GM18870 (cell line): ENCODE measurements around the gene R3HDM4.

Source experiments
- ATAC-seq: cut with Tn5 transposase; IDR thresholded peaks from one replicate; pipeline ENCODE4 v1.9.1; 2021; ENCODE audit warnings: moderate library complexity; ENCODE audit not compliant: unreplicated experiment

The R3HDM4 gene

DNA sequence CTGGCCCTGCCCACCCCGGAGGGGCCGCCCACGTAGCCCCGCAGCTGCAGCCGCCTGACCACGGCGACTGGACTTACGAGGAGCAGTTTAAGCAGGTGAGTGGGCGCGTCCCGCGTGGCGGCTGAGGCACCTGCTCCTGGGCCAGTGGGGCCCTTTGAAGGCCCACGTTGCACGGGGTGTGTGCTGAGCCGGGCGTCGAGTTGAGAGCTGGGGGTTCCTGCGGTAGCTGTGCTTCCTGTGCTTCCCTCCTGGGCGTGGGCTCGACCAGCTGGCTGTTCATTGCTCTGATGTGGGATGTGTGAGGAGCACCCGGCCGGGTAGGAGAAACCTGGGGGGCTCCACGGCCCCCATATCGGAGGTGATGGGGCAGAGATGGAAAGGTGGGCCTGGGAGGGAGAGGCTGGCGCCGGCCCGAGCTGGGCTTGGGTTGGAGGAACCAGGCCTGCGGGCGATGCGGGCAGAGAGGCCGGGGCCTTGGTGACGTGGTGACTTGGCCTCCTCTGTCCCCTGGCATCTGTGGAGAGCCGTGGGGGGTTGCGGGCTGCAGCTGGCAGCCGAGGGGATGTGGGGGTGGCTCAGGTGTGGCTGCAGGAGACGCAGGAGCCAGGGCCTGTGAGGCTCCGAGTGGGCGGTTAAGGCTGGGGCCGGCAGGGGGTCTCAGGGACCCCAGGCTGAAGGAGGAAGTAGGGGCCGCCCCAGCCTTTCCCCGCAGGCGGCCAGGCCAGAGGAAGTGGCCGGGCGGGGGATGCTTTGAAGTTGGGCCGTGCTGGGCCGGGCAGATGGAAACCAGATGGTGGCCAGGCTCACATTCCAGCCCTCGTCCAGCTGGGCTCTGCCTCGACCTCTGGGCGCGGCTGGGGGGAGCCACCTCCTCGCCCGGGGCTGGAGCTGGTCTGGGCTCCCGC, 19.9 kb upstream of the R3HDM4 start:
- no peak for ATAC-seq

DNA sequence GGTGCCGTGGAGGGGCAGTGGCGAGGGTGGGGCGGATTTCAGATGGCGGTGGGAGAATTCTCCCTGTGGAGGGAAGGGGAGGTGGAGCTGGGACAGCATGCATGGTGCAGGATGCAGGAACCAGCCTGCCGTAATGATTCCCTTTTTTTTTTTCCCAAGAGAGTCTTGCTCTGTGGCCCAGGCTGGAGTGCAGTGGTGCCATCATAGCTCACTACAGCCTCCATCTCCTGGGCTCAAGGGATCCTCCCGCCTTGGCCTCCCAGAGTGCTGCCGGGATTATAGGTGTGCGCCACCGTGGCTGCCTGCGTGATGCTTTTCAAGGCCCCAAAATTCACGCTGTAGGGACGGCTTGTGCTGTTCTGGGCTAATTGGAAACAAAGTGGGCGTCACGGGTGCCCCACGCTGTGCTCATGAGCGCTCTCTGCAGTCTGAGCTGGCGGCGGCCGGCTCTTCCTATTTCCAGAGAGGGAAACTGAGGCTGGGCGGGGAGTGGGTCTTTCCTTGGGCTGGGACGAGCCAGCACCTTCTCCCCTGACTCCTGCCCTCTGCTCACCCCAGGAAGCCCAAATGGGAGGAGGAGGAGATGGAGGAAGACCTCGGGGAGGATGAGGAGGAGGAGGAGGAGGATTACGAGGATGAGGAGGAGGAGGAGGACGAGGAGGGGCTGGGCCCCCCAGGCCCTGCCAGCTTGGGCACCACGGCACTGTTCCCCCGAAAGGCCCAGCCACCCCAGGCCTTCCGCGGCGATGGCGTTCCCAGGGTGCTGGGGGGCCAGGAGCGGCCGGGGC, 19.0 kb upstream of the R3HDM4 start:
- no peak for ATAC-seq

DNA sequence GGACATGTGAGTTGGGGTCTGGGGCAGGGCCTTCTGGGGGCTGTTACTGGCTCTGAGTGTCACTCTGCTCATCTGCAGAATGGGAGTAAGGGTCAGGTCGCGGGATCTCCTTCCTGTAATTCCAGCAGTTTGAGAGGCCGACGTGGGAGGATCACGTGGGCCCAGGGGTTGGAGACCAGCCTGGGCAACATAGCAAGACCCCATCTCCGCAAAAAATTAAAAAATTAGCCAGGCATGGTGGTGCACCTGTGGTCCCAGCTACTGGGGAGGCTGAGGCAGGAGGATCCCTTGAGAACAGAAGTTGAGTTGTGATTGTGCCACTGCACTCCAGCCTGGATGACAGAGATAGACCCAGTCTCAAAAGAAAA, 16.9 kb upstream of the R3HDM4 start:
- no peak for ATAC-seq

DNA sequence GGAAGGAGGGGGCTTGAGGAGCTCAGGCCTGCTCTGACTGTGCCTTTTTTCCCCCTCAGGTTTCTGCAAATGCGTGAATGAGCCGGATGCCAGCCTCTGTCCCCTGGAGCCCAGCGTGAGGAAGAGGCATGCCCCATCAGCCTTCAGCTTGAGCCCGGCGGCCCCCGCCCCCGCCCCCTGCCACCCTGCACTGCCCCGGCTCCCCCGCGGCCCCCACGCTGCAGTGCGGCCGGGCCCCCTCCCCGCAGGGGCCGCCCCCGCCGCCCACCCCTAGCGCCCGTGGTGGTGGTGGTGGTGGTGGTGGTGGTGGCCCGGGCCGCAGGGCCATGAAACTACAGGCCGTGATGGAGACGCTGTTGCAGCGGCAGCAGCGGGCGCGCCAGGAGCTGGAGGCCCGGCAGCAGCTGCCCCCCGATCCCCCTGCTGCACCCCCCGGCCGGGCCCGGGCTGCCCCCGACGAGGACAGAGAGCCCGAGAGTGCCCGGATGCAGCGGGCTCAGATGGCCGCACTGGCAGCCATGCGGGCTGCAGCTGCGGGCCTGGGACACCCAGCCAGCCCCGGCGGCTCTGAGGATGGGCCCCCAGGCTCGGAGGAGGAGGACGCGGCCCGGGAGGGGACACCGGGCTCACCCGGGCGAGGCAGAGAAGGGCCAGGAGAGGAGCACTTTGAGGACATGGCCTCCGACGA, 16.3 kb upstream of the R3HDM4 start:
- ATAC-seq, result no peak

DNA sequence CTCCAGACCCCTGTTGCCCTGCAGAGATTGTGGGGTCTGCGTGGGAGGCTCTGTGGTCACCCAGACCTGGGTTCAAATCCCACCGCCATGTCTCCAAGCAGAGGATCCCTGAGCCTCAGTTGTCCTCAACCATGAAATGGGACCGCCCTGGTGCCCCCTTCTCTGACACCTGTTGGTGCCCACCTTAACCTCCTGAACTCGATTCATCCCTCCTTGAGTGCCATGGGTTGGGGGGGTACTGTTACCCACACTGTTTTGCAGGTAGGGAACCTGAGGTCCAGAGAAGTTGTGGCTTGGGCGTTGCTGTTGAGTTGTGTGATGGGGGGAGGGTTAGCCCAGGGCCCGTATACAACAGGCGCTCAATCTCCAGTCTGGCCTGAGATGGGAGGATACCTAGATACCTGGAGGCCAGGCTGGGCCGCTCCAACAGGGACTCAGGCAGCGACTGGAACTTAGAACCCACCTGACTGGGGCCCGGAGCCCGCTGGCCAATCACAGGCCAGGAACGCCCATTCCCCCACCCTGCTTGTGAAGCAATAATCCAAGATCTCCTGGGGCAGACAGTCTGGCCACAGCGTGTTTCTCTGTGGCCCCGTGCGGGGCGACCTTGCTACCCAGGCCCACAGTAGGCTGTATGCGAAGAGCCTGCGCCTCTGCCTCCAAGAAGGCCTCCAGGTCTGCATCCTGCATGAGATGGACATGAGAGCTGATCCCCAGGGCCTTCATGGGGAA, 15.6 kb upstream of the R3HDM4 start:
- ATAC-seq, result no peak

DNA sequence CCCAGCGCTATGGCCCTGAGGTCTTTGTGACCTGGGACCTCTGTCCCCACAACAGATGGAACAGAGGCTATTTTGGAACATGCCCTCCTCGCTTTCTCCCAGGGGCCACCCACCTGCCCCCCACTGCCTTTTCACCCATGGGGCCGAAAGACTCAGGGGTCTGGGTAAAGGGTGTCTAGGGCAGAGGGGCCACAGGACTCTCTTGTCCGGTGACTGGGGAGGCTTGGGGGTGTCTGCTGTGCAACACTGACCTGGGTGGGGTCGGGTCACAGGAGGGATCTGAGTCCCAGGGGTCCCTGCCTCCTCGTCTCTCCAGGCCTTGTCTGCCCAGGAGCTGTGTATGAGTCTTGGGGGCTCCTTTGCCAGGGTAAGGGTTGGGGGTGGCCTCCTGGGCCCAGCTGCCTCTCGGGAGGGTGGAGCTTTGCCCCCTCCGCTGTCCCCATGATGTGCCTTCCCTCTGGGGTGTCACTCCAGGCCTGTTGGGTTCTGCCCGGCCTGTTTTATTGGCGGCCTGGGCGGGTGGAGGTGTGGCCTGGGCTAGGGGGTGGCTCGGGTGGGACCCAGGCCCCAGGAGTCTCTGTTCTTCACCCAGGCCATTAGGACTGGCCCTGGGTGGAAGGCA, 14.9 kb upstream of the R3HDM4 start:
- no peak for ATAC-seq

DNA sequence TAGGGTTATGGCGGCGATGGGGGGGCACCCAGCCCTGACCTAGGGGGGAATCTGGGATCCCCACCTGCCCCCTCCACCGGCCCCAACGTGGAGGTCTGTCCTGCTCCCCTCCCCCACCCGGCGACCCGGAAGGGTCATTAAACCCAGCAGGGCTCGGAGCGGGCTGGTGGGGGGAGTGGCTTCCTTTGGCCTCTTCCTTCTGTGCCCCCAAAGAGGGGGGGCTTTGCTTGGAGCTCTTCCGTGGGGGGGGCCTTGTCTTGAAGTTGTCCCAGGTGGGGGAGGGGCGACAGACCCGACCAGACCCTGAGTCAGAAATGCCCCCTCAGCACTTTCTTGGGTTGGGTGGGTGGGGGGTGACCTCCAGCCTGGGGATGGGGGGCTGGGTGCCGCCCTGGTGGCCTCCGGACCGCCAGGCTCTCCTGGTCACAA, 14.3 kb upstream of the R3HDM4 start:
- ATAC-seq, result no peak

DNA sequence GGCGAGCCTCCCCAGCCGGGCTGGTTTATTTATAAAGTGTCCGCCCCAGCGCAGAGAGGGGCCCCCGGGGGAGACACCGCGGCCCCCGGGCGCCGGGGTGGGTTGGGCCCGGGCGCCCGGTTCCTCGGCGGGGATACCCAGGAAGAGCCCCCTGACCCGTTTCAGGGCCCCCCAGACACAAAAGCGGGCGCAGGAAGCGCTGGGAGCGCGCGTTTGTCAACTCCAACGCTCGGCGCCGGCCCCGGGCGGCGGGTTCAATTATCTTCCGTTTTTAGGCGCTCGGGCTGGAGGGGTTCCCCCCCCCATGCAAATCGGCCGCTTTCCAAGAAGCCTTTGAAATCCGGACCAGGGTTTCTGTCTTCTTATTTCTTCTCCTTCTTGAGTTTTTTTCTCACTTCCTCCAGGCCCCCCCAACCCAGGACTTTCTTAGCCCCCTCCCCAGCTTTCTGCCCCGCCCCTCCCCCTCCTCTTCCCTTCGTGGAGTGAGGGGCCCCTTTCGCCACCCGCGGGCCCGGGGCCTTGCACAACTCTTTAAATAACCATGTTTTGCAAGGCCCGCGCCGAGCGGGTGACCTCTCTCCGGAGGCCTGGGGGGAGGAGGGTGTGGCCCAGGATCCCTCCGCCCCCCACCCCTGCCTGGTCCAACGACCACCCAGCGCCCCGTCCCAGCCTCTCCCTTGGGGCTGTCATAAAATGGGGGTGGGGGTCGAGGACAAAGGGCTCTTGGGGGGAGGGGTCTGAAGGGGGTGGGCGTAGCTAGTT, 13.8 kb upstream of the R3HDM4 start:
- no peak for ATAC-seq

DNA sequence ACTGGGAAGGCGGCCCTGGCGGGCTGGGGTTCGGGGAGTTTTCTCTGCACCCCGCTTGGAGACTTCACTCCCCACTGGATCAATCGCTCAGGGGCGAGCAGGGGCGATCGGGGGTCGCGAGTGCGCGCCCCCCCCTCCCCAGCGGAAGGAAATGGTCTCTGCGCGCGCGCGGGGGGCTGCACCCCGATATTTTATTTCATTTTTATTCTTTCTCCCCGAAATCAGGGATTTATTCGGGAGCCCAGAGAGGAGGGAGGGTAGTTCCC, 13.2 kb upstream of the R3HDM4 start:
- ATAC-seq, result no peak

DNA sequence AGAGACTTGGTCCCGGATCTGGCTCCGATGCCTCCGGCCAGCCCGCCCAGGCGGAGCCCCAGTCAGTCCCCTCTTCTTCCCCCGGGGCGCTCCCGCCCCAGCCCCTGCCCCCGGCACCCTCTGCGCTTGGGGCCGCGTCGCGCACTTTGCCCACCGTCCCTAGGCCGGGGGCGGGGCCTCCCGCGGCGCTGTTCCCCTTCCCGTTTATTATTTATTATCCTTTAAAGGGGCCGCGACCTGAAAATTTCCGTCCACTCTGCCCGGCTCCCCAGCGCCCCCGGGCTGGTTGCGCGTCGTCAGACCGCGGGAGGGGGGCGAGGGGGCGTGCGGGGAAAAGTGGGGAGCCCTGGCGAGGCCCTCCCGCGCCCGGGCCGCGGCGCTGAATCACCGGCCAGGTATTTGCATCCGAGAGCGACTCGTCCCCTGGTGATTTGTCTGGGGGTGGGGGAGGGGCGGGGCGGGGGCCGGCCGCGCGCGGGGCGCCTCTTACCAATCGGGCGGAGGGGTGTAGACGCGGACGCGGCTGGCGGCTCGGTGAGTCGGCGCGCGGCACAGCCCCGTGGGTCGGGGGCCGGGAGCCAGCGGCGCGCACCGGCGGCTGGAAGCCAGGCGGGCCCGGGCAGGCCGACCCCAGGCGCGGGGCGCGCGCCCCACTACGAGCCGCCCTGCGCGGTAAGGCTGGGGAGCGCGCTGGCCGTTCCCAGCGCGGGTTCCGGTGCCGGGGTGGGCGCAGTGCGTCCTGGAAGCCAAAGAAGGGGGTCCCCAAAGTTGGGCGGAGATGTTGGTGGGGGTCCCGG, 12.7 kb upstream of the R3HDM4 start, which contains the start of gene ARID3A:
Gene ARID3A, plus strand, starts transcription at position 510 of the 797 bp plus-strand sequence. CDS start 3,494 bp downstream, outside the sequence.
- peak; percentile 51 for ATAC-seq

DNA sequence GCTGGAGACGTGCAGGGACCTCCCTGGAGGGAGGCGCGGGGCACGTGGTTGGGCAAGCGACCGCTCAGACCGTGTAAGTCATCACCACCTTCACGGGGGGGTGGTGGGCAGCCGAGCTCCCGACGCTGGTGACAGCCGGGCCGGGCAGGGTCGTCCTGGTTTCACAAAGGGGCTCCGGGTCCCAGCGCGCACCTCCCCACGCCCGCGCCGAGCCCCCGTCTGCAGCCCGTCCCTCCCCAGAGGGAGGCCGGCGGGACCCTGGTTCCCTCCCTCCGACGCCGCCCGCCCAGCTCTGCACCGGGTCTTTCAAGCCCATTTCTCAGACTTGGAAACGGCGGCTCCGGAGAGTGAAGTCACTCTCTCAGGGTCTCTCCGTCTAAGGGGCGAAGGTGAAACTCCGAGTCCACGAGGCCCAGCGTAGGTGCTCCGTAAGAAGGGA, 12.1 kb upstream of the R3HDM4 start:
- peak; percentile 46 for ATAC-seq

DNA sequence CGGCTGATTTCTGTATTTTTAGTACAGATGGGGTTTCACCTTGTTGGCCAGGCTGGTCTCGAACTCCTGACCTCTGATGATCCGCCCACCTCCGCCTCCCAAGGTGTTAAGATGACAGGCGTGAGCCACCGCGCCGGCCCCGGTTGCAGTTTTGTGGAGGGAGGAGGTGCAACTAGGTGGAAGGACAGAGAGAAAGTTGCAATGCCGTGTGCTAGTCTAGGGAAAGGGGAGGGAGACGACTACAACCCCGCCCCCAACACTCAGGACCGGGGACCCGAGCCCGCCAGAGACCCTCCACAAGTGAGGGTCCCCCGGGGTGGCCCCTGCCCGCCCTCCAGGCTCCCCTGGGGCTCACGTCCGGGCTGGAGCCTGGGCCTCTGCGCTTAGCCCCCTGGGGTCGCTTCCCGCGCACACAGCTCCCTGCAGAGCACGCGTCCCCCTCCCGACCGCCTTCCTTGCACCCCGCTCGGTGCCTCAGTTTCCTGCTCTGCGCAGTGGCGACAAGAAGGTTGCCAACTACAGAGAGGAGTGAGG, 11.6 kb upstream of the R3HDM4 start:
- no peak for ATAC-seq

DNA sequence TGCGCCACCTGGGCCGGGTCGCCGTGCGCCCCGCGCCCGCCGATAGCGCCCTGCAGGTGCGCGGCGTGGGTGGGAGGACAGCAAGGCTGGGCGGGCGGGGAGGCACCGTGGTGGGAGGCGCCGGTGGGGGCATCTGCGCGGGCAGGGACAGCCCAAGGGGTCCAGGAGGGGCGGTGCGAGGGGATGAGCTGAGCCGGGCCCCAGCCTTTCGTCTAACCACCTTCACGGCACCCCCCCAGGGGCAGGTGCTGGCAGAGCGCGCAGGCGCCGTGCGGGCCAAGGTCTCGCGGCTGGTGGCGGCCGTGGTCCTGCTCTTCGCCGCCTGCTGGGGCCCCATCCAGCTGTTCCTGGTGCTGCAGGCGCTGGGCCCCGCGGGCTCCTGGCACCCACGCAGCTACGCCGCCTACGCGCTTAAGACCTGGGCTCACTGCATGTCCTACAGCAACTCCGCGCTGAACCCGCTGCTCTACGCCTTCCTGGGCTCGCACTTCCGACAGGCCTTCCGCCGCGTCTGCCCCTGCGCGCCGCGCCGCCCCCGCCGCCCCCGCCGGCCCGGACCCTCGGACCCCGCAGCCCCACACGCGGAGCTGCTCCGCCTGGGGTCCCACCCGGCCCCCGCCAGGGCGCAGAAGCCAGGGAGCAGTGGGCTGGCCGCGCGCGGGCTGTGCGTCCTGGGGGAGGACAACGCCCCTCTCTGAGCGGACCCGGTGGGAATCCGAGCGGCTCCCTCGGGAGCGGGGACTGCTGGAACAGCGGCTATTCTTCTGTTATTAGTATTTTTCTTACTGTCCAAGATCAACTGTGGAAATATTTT, 7.2 kb upstream of the R3HDM4 start:
- no peak for ATAC-seq

DNA sequence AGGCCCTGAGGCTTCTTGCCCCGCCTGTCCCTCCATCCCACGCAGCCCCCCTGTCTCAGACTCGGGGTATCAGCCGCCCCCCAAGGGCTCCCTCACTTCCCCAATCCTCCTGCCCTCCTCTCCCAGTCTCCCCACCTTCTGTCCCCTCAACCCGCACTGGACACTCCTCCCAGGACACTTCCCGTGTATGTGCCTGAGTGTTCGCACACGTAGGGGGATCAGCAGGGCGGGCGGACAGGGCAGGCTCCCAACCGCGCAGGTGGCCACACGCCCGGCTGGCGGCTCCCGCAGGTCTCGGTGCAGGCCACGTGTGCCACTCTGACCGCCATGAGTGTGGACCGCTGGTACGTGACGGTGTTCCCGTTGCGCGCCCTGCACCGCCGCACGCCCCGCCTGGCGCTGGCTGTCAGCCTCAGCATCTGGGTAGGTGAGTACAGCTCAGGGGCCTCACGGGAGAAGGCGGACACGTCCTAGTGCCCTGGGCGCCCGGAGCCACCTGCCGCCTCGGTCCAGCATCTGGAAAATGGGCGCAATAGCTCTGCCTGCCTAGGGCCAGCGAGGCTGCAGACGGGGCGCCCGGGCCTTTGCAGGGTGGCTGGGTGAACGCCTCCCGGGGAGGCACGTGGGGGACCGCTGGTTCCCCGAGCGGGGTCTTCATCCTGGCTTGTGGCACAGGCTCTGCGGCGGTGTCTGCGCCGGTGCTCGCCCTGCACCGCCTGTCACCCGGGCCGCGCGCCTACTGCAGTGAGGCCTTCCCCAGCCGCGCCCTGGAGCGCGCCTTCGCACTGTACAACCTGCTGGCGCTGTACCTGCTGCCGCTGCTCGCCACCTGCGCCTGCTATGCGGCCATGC, 6.4 kb upstream of the R3HDM4 start:
- ATAC-seq, result no peak

DNA sequence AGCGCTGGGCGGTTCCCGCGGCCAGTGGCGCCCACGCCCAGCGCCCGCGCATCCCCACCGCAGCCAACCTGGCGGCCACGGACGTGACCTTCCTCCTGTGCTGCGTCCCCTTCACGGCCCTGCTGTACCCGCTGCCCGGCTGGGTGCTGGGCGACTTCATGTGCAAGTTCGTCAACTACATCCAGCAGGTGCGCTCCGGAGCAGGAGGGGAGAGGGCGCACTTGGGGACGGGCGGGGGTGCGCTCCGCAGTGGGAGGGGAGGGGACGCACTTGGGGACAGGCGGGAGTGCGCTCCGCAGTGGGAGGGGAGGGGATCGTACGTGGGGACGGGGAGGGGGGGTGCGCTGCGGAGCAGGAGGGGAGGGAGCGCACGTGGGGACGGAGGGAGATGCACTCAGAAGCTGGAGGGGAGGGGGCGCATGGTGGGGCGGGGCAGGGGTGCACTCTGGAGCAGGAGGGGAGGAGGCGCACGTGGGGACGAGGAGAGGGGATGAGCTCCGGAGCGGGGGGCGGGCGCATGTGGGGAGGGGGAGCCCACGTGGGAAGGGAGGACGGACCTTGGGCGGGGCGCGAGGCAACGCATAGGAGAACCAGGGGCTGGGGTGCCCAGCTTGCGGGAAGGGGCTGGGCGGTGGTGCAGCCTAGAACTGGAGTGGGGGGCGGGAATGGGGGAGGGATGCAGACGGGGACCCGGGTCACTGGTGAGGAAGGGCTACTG, 5.6 kb upstream of the R3HDM4 start:
- ATAC-seq, result no peak

DNA sequence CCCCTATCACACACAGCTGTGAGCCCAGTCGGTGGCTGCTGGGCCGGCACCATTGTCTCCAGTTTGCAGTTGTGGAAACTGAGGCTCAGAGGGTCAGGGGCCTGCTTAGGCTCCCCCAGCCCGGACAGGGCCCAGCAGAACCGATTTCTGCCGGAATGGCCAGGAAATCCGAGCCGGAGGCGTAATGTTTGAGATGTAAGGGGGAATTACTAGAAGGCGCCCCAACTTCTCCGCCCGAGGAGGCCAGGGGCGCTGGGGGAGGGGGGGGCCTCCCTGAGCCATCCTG, 5.1 kb upstream of the R3HDM4 start:
- no peak for ATAC-seq
